H1 (cell line): ENCODE data around the gene PDE8B. TPM values are rescaled to one million over a fixed set of nuclear protein-coding genes. Genes with fewer than 3 reads are reported as not detected.

ENCODE experiments used
- CREB1 ChIP-seq: IDR thresholded peaks from 2 replicates; pipeline ENCODE4 v1.6.1; 2012; ENCODE audit warnings: inconsistent platforms
- RBBP5 ChIP-seq: IDR thresholded peaks from 2 replicates; pipeline ENCODE4 v1.7.1; 2012; ENCODE audit warnings: low read depth, mild to moderate bottlenecking, inconsistent platforms, low read length, moderate library complexity, borderline replicate concordance
- YY1 ChIP-seq: IDR thresholded peaks from 2 replicates; pipeline ENCODE4 v1.6.1; 2011; ENCODE audit warnings: low read depth, mild to moderate bottlenecking, low read length
- polyA plus RNA-seq, 7 experiments: library from polyadenylated mRNA; depleted of rRNA in 3 of 7; stranded (reverse) in 5 of 7; unstranded in 2 of 7; fragments of >200 nt in 5 of 7; fragments of 200-250 nt in 2 of 7; gene quantifications; 1 replicate in 5 of 7; 2 replicates in 1 of 7; 4 replicates in 1 of 7; pipeline versions ENCODE4 v1.2.1 to v1.2.3, GENCODE V29; 2011 to 2013; ENCODE audit warnings: missing spikeins in 2 of 7, mixed read lengths in 2 of 7
- total RNA-seq: library from RNA; stranded (reverse); fragmentation: NEBNext Ultra II Directional; extraction: Animal tissue kit (Norgen Biotek cat#: 25700); gene quantifications from 2 replicates; pipeline ENCODE4 v1.2.1, GENCODE V29; 2021

PDE8B gene
- total and polyA plus RNA-seq, 2 of the 8 experiments (the other 6 are each of a cell fraction or from before 2014, with no cell fraction given) = 0.32 to 1.1 TPM

DNA sequence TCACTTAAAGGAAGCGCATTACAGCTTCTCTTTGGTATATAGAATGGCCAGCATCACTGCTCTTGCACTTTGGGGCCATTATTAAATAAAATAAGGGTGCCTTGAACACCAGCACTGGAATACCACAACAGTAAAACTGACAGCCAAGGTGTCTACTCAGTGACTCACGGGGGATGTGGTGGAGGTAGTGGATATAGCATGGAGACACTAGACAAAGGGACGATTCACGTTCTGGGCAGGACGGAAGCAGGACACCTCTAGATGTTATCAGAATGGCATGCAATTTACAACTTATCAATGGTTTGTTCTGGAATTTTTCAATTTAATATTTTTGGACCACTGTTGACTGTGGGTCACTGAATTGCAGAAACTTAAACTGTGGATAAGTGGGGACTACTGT is 32.9 kb upstream of the PDE8B start (continued):
- no peak for TF ChIP-seq CREB1
- TF ChIP-seq YY1 = no peak
- no peak for TF ChIP-seq RBBP5
